Lung microvascular endothelial cell (primary cell): ENCODE data around the gene ST6GAL2. TPM values are rescaled to one million over a fixed set of nuclear protein-coding genes. Genes with fewer than 3 reads are reported as not detected.

Experiments
- DNase-seq, 2 donors: peaks; one replicate each; pipeline versions ENCODE4 v3.0.0 to v3.0.0-alpha.2; 2010; ENCODE audit warnings: low read depth in 2 of 2
- total RNA-seq: library from RNA; depleted of rRNA; stranded (reverse); fragments of >200 nt; gene quantifications from 2 replicates; pipeline ENCODE4 v1.2.1, GENCODE V29; 2014

Gene ST6GAL2
- under 0.01 and 0.87 TPM in 2 replicates for total RNA-seq

GRCh38 chr2:106885971-106886915, at the start of gene ST6GAL2:
Gene ST6GAL2 (minus strand): TSS chr2:106886167. CDS start chr2:106843977, 42,190 bp downstream.
- peak in 1 of 2 donors; percentile 23 for DNase-seq

GRCh38 chr2:106932644-106933043, 46.7 kb upstream of the ST6GAL2 start:
- no peak for DNase-seq

- DNase-seq: no peak
Observed at GRCh38 chr2:106931717-106932335, 45.9 kb upstream of the ST6GAL2 start.

- DNase-seq: no peak
Observed at GRCh38 chr2:106921451-106921850, 35.5 kb upstream of the ST6GAL2 start.

GRCh38 chr2:106919012-106919411, 33.0 kb upstream of the ST6GAL2 start:
- DNase-seq: no peak

- no peak for DNase-seq
Observed at GRCh38 chr2:106904242-106904641, 18.3 kb upstream of the ST6GAL2 start.

GRCh38 chr2:106899786-106900530, 14.0 kb upstream of the ST6GAL2 start:
- DNase-seq: no peak

GRCh38 chr2:106894545-106894944, 8.6 kb upstream of the ST6GAL2 start:
- no peak for DNase-seq

- DNase-seq: no peak
Observed at GRCh38 chr2:106892048-106892447, 6.1 kb upstream of the ST6GAL2 start.

GRCh38 chr2:106890606-106891005, 4.6 kb upstream of the ST6GAL2 start:
- DNase-seq: no peak

- peak in 1 of 2 donors; percentile 3 for DNase-seq
Observed at GRCh38 chr2:106886916-106887758, 1.2 kb upstream of the ST6GAL2 start.

- DNase-seq: no peak
Observed at GRCh38 chr2:106885329-106885728, 638 bp downstream of the ST6GAL2 start.

GRCh38 chr2:106882673-106883072, 3.3 kb downstream of the ST6GAL2 start:
- DNase-seq: no peak

GRCh38 chr2:106878206-106878605, 7.8 kb downstream of the ST6GAL2 start:
- DNase-seq: no peak

GRCh38 chr2:106876699-106877098, 9.3 kb downstream of the ST6GAL2 start:
- DNase-seq: no peak

- no peak for DNase-seq
Observed at GRCh38 chr2:106869512-106870275, 16.3 kb downstream of the ST6GAL2 start.

- no peak for DNase-seq
Observed at GRCh38 chr2:106868275-106868674, 17.7 kb downstream of the ST6GAL2 start.

- DNase-seq: no peak
Observed at GRCh38 chr2:106867196-106867953, 18.6 kb downstream of the ST6GAL2 start.

GRCh38 chr2:106866641-106867040, 19.3 kb downstream of the ST6GAL2 start:
- DNase-seq: no peak

GRCh38 chr2:106864051-106864450, 21.9 kb downstream of the ST6GAL2 start:
- no peak for DNase-seq
